ENCODE measurements around the gene ZNF423. TPM values are rescaled to one million over a fixed set of nuclear protein-coding genes. Genes with fewer than 3 reads are reported as not detected.

ZNF423 gene
- total and polyA plus RNA-seq, 2 experiments from 2014 or later: 14.9 to 41.8 TPM

GRCh38 chr16:49821156-49821555, 34.8 kb downstream of the ZNF423 start:
- Histone ChIP-seq H3K4me2 (peak overlapping the region; percentile 64; the same call in 1 of the 2 replicates), H2AFZ (no peak overlapping the region), H3K36me3 (ENCODE audit: insufficient read depth) (no peaks in the 10 kb centered on the region), H3K4me3 (no peak overlapping the region), H3K4me1 (ENCODE audit: insufficient read depth) (peaks cover 43% of the 10 kb centered on the region), H3K27me3 (ENCODE audit: insufficient read depth) (no peaks in the 10 kb centered on the region), H3F3A (replicated peaks; ENCODE audit: low read depth) (no peaks in the 10 kb centered on the region), H3K27ac (ENCODE audit: low read depth) (no peak overlapping the region), H3K79me2 (replicated peaks; ENCODE audit: insufficient read depth) (peaks cover 55% of the 10 kb centered on the region), H3K9me2 (ENCODE audit: insufficient read depth) (no peaks in the 10 kb centered on the region), H4K20me1 (replicated peaks; ENCODE audit: insufficient read depth) (peaks cover 10% of the 10 kb centered on the region; the same call in 1 of the 2 replicates)
- Mint-ChIP-seq H3K27ac (no peak overlapping the region), H3K4me1 (peaks cover 61% of the 10 kb centered on the region), H3K9me3 (no peaks in the 10 kb centered on the region), H3K4me3 (no peak overlapping the region), H3K36me3 (ENCODE audit: low read depth) (peaks cover 14% of the 10 kb centered on the region), H3K27me3 (ENCODE audit: insufficient read depth, low read depth, poor library complexity) (peaks cover 10% of the 10 kb centered on the region)
- TF ChIP-seq ZNF331 (CRISPR knock-in tag; IDR thresholded peaks at IDR 0.05; ENCODE audit: low read depth) (no peak), CREB1 (CRISPR knock-in tag; IDR thresholded peaks at IDR 0.05; ENCODE audit: low read depth) (no peak), POLR2AphosphoS5 (IDR thresholded peaks at IDR 0.05; ENCODE audit: low read depth) (no peak), REST (IDR thresholded peaks at IDR 0.05; ENCODE audit: unreplicated experiment) (no peak), EZH2phosphoT487 (IDR thresholded peaks at IDR 0.05; ENCODE audit: unreplicated experiment) (no peak), CTCF (conservative IDR thresholded peaks at IDR 0.05; ENCODE audit: low read depth in 2 of 2) (no peak), ZNF114 (CRISPR knock-in tag; IDR thresholded peaks at IDR 0.05) (no peak), NANOG (IDR thresholded peaks at IDR 0.05; ENCODE audit: borderline replicate concordance) (no peak), EZH2 (IDR thresholded peaks at IDR 0.05; ENCODE audit: low read depth, unreplicated experiment) (no peak), ETS1 (IDR thresholded peaks at IDR 0.05) (no peak), STAT1 (IDR thresholded peaks at IDR 0.05; ENCODE audit: unreplicated experiment) (no peak), JUNB (IDR thresholded peaks at IDR 0.05; ENCODE audit: unreplicated experiment) (no peak)
- TF ChIP-seq, protein P1, sequence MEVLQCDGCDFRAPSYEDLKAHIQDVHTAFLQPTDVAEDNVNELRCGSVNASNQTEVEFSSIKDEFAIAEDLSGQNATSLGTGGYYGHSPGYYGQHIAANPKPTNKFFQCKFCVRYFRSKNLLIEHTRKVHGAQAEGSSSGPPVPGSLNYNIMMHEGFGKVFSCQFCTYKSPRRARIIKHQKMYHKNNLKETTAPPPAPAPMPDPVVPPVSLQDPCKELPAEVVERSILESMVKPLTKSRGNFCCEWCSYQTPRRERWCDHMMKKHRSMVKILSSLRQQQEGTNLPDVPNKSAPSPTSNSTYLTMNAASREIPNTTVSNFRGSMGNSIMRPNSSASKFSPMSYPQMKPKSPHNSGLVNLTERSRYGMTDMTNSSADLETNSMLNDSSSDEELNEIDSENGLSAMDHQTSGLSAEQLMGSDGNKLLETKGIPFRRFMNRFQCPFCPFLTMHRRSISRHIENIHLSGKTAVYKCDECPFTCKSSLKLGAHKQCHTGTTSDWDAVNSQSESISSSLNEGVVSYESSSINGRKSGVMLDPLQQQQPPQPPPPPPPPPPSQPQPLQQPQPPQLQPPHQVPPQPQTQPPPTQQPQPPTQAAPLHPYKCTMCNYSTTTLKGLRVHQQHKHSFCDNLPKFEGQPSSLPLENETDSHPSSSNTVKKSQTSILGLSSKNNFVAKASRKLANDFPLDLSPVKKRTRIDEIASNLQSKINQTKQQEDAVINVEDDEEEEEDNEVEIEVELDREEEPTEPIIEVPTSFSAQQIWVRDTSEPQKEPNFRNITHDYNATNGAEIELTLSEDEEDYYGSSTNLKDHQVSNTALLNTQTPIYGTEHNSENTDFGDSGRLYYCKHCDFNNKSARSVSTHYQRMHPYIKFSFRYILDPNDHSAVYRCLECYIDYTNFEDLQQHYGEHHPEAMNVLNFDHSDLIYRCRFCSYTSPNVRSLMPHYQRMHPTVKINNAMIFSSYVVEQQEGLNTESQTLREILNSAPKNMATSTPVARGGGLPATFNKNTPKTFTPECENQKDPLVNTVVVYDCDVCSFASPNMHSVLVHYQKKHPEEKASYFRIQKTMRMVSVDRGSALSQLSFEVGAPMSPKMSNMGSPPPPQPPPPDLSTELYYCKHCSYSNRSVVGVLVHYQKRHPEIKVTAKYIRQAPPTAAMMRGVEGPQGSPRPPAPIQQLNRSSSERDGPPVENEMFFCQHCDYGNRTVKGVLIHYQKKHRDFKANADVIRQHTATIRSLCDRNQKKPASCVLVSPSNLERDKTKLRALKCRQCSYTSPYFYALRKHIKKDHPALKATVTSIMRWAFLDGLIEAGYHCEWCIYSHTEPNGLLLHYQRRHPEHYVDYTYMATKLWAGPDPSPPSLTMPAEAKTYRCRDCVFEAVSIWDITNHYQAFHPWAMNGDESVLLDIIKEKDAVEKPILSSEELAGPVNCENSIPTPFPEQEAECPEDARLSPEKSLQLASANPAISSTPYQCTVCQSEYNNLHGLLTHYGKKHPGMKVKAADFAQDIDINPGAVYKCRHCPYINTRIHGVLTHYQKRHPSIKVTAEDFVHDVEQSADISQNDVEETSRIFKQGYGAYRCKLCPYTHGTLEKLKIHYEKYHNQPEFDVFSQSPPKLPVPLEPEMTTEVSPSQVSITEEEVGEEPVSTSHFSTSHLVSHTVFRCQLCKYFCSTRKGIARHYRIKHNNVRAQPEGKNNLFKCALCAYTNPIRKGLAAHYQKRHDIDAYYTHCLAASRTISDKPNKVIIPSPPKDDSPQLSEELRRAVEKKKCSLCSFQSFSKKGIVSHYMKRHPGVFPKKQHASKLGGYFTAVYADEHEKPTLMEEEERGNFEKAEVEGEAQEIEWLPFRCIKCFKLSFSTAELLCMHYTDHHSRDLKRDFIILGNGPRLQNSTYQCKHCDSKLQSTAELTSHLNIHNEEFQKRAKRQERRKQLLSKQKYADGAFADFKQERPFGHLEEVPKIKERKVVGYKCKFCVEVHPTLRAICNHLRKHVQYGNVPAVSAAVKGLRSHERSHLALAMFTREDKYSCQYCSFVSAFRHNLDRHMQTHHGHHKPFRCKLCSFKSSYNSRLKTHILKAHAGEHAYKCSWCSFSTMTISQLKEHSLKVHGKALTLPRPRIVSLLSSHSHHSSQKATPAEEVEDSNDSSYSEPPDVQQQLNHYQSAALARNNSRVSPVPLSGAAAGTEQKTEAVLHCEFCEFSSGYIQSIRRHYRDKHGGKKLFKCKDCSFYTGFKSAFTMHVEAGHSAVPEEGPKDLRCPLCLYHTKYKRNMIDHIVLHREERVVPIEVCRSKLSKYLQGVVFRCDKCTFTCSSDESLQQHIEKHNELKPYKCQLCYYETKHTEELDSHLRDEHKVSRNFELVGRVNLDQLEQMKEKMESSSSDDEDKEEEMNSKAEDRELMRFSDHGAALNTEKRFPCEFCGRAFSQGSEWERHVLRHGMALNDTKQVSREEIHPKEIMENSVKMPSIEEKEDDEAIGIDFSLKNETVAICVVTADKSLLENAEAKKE (CRISPR knock-in tag; IDR thresholded peaks at IDR 0.05): no peak
- DNase-seq (ENCODE audit: low spot score) (no peak), ATAC-seq (peak; percentile 12; the same call in 2 of the 3 replicates)
